Thyroid gland (tissue), 4 donors: Measurements from ENCODE around the gene TBC1D24.

Experiments used
- POLR2A ChIP-seq, 2 donors: fragments of 450-650 bp; IDR thresholded peaks; one replicate each; pipeline ENCODE4 v1.6.1; 2017; ENCODE audit warnings: antibody characterized with exemption in 2 of 2, mild to moderate bottlenecking in 2 of 2, moderate library complexity in 1 of 2
- TF ChIP-seq, protein P1 (sequence below), 6 experiments: fragments of 200-600 bp in 3 of 6; fragments of 450-650 bp in 3 of 6; sonication (generic) in 3 of 6; IDR thresholded peaks; one replicate each; pipeline ENCODE4 v1.5.1; 2016 to 2019; ENCODE audit warnings: antibody characterized with exemption in 6 of 6, mild to moderate bottlenecking in 2 of 6, inconsistent platforms in 1 of 6, moderate library complexity in 1 of 6

DNA sequence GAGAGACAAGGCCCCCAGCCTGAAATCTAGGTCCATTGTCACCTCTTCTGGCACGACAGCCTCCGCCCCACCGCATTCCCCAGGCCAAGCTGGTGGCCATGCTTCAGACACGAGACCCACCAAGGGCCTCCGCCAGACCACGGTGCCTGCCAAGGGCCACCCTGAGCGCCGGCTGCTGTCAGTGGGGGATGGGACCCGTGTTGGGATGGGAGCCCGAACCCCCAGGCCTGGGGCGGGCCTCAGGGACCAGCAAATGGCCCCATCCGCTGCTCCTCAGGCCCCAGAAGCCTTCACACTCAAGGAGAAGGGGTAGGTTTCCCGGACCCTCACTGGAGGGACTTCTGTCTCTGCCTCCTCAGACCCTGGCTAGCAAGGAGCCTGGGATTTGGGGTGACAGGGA, 14.0 kb upstream of the TBC1D24 start:
- TF ChIP-seq POLR2A (IDR thresholded peaks at IDR 0.05): no peak
- TF ChIP-seq, protein P1, sequence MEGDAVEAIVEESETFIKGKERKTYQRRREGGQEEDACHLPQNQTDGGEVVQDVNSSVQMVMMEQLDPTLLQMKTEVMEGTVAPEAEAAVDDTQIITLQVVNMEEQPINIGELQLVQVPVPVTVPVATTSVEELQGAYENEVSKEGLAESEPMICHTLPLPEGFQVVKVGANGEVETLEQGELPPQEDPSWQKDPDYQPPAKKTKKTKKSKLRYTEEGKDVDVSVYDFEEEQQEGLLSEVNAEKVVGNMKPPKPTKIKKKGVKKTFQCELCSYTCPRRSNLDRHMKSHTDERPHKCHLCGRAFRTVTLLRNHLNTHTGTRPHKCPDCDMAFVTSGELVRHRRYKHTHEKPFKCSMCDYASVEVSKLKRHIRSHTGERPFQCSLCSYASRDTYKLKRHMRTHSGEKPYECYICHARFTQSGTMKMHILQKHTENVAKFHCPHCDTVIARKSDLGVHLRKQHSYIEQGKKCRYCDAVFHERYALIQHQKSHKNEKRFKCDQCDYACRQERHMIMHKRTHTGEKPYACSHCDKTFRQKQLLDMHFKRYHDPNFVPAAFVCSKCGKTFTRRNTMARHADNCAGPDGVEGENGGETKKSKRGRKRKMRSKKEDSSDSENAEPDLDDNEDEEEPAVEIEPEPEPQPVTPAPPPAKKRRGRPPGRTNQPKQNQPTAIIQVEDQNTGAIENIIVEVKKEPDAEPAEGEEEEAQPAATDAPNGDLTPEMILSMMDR (IDR thresholded peaks at IDR 0.05): no peak
